Ovary (tissue), 9 donors: Measurements from ENCODE around the gene GNG7. TPM values are rescaled to one million over a fixed set of nuclear protein-coding genes. Genes with fewer than 3 reads are reported as not detected.
"Not testable (repeated sequence)": the region's sequence is repeated elsewhere in the genome, so short reads cannot be mapped to it uniquely, and the experiment has no call there.

Source experiments
- DNase-seq, 5 donors: peaks; one replicate each; pipeline ENCODE4 v3.0.0-alpha.2; 2019 to 2020
- H3K27ac ChIP-seq, 2 donors: fragments of 200-600 bp; one replicate each; pipeline versions ENCODE4 v1.5.1 to v1.8.0; 2019 to 2022
- H3K27me3 ChIP-seq: fragments of 200-600 bp; one replicate; pipeline ENCODE4 v1.8.0; 2022
- H3K36me3 ChIP-seq: fragments of 200-600 bp; sonication (generic); one replicate; pipeline ENCODE4 v1.5.1; 2019
- H3K4me1 ChIP-seq: one replicate; pipeline ENCODE4 v1.8.1; 2013; ENCODE audit warnings: mild to moderate bottlenecking, moderate library complexity; ENCODE audit not compliant: insufficient read depth
- H3K4me3 ChIP-seq: fragments of 200-600 bp; sonication (generic); one replicate; pipeline ENCODE4 v1.5.1; 2017
- H3K9me3 ChIP-seq, 2 donors: fragments of 200-600 bp in 1 of 2; sonication (generic) in 1 of 2; one replicate each; pipeline versions ENCODE4 v1.5.1 to v1.8.1; 2013 to 2019; ENCODE audit warnings: mild to moderate bottlenecking in 1 of 2, moderate library complexity in 1 of 2
- EP300 ChIP-seq: sonication (generic); formaldehyde crosslinking; IDR thresholded peaks from one replicate; pipeline ENCODE4 v1.6.1; 2017; ENCODE audit warnings: antibody characterized with exemption
- POLR2A ChIP-seq: fragments of 450-650 bp; IDR thresholded peaks from one replicate; pipeline ENCODE4 v1.6.1; 2017; ENCODE audit warnings: antibody characterized with exemption, mild to moderate bottlenecking, moderate library complexity
- WGBS, 3 donors: extraction: QIAGEN DNeasy Blood & Tissue Kit in 1 of 3; methylation state at CpG; one replicate each; pipeline versions ENCODE4 v1.1.5 to v1.1.7; 2013 to 2017; 5-methylcytosine and 5-hydroxymethylcytosine counted together
- intact Hi-C, 4 donors: fragments of 100-400 bp; cut with DNase I; formaldehyde crosslinking; loops; one replicate each; pipeline versions ENCODE4 v1.11.0 to v1.15.1; 2022 to 2023
- polyA plus RNA-seq, 2 donors: library from polyadenylated mRNA; stranded (reverse); fragments of 200-250 nt in 1 of 2; fragments of 350-450 nt in 1 of 2; fragmentation: Illumina TruSeq in 1 of 2; extraction: RNeasy Lipid Tissue Mini Kit (QIAGEN cat#74804) in 1 of 2; gene quantifications; one replicate each; pipeline ENCODE4 v1.2.3, GENCODE V29; 2013 to 2014
- total RNA-seq, 7 donors: library from RNA; depleted of rRNA in 2 of 7; stranded (reverse); fragments of >200 nt in 2 of 7; fragmentation: NEBNext Ultra II Directional in 3 of 7; extraction: Animal tissue kit (Norgen Biotek cat#: 25700) in 3 of 7; gene quantifications; one replicate each; pipeline versions ENCODE4 v1.1.0 to v1.2.4, GENCODE V29; 2016 to 2023
- TF ChIP-seq, protein P1 (sequence below), 3 donors: fragments of 450-650 bp in 2 of 3; fragments of 200-600 bp in 1 of 3; IDR thresholded peaks; one replicate each; pipeline versions ENCODE4 v1.5.1 to v1.8.0; 2016 to 2022; ENCODE audit warnings: antibody characterized with exemption in 3 of 3, mild to moderate bottlenecking in 1 of 3
- donor health status: DM: no; HTN: no; CAD: no; lungs with moderate emphysema.
- donor health status: DM: no; HTN: no; CAD: no.
- donor health status: Bipolar disorder and iron deficiency.
- donor health status: DM: yes; HTN: yes; CAD: no.
- donor health status: DM: no; HTN: no; CAD: no.
- donor health status: DM: yes; HTN: yes; CAD: no.

Gene GNG7
- total and polyA plus RNA-seq, 9 donors: 4.1 to 36.3 (median 15.1) TPM

GRCh38 chr19:2683430-2684003 lies 19.0 kb downstream of the GNG7 start:
- intact Hi-C loops: no loop called here
- no peak overlapping the region for H3K4me3 ChIP-seq
- WGBS, 3 donors: 85 to 89% (median 86%) methylated on average over 20 of the region's 20 CpGs
- no peak overlapping the region for H3K27ac ChIP-seq
- H3K36me3 ChIP-seq: no peaks in the 10 kb centered on the region
- H3K27me3 ChIP-seq: no peaks in the 10 kb centered on the region
- H3K9me3 ChIP-seq: no peaks in the 10 kb centered on the region
- DNase-seq: no peak
- peaks cover 2% of the 10 kb centered on the region for H3K4me1 ChIP-seq
- no peak for TF ChIP-seq POLR2A
- TF ChIP-seq, protein P1, sequence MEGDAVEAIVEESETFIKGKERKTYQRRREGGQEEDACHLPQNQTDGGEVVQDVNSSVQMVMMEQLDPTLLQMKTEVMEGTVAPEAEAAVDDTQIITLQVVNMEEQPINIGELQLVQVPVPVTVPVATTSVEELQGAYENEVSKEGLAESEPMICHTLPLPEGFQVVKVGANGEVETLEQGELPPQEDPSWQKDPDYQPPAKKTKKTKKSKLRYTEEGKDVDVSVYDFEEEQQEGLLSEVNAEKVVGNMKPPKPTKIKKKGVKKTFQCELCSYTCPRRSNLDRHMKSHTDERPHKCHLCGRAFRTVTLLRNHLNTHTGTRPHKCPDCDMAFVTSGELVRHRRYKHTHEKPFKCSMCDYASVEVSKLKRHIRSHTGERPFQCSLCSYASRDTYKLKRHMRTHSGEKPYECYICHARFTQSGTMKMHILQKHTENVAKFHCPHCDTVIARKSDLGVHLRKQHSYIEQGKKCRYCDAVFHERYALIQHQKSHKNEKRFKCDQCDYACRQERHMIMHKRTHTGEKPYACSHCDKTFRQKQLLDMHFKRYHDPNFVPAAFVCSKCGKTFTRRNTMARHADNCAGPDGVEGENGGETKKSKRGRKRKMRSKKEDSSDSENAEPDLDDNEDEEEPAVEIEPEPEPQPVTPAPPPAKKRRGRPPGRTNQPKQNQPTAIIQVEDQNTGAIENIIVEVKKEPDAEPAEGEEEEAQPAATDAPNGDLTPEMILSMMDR (IDR thresholded peaks at IDR 0.05): no peak

DNA sequence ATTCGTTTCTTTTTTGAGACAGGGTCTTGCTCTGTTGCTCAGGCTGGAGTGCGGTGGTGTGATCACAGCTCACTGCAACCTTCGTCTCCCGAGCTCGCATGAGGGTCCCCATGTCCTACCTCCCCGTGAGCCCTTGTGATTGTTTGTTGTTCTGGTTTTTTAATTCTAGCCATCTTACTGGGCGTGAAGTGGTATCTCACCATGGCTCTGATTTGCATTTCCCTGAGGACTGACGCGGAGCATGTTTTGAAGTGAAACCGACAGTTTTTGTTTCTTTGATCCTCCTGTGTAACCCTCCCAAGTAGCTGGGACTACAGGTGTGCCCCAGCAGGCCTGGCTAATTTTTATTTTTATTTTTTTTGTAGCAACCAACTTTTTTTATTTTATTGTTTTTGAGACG lies 21.7 kb downstream of the GNG7 start:
- 85 to 93% (median 93%) methylated on average over 11 of the region's 11 CpGs for WGBS, 3 donors
- H3K4me1 ChIP-seq: peaks cover 5% of the 10 kb centered on the region
- H3K9me3 ChIP-seq: no peaks in the 10 kb centered on the region
- no peak overlapping the region for H3K27ac ChIP-seq
- H3K36me3 ChIP-seq: no peaks in the 10 kb centered on the region
- TF ChIP-seq POLR2A (no peak), EP300 (no peak)
- TF ChIP-seq, protein P1 (IDR thresholded peaks at IDR 0.05): no peak
- no peak overlapping the region for H3K4me3 ChIP-seq
- DNase-seq: no peak
- intact Hi-C loops: no loop called here
- H3K27me3 ChIP-seq: no peaks in the 10 kb centered on the region

DNA sequence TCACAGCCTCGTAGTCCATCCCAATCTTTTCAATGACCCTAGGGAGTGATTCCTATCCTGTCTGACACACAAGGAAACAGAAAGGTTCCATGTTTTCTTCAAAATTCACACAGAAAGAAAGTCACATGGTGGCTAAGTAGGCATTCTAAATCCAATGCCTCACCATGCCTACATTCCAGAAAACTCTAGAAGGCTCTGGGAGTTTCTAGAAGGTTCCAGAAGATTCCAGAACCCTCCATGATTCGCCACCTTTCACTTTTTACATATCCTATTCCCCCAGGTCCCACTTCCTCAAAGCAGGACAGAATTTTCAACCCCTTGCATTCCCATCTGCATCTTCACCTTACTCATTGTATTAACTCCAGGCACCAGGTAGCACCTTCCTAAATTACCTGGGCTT lies 23.1 kb downstream of the GNG7 start:
- WGBS, 3 donors: 49 to 98% (median 94%) methylated on average over 2 of the region's 2 CpGs
- intact Hi-C loops: no loop called here
- TF ChIP-seq, protein P1 (IDR thresholded peaks at IDR 0.05): no peak
- TF ChIP-seq POLR2A (no peak), EP300 (no peak)

DNA sequence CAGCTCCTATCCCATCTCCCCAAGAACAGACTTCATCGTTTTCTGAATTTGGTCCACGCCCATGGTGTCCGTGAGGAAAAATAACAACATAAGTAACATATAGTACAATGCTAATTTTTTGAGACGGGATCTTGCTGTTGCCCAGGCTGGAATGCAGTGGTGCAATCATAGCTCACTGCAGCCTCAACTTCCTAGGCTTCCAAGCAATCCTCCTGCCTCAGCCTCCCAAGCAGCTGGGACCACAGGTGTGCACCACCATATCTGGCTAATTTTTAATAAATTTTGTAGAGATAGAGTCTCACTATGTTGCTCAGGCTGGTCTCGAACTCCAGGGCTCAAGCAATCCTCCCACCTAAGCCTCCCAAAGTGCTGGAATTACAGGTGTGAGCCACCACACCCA lies 23.5 kb downstream of the GNG7 start:
- WGBS, 3 donors: 73 to 94% (median 91%) methylated on average over 5 of the region's 5 CpGs
- H3K27ac ChIP-seq, H3K4me1 ChIP-seq, H3K9me3 ChIP-seq, H3K4me3 ChIP-seq, DNase-seq, H3K36me3 ChIP-seq, H3K27me3 ChIP-seq, intact Hi-C loops: not testable (repeated sequence)

More for the DNA sequence above, 23.1 kb downstream of the GNG7 start:
- no peak overlapping the region for H3K27ac ChIP-seq
- DNase-seq: no peak
- H3K36me3 ChIP-seq: no peaks in the 10 kb centered on the region
- no peak overlapping the region for H3K4me3 ChIP-seq
- H3K9me3 ChIP-seq: no peaks in the 10 kb centered on the region
- H3K4me1 ChIP-seq: peaks cover 7% of the 10 kb centered on the region
- no peaks in the 10 kb centered on the region for H3K27me3 ChIP-seq

- DNase-seq: no peak
- no peak overlapping the region for H3K27ac ChIP-seq
- H3K36me3 ChIP-seq: no peaks in the 10 kb centered on the region
- no peaks in the 10 kb centered on the region for H3K9me3 ChIP-seq
- WGBS, 3 donors: 82 to 89% (median 84%) methylated on average over 8 of the region's 8 CpGs
- TF ChIP-seq EP300 (no peak), POLR2A (no peak)
- TF ChIP-seq, protein P1 (IDR thresholded peaks at IDR 0.05): no peak
- intact Hi-C loops: no loop called here
- no peak overlapping the region for H3K4me3 ChIP-seq
- H3K27me3 ChIP-seq: no peaks in the 10 kb centered on the region
- H3K4me1 ChIP-seq: peaks cover 7% of the 10 kb centered on the region
Observed at GRCh38 chr19:2678044-2678671, 24.3 kb downstream of the GNG7 start.
